ENCODE data around the gene RCAN2.

- TF ChIP-seq CTCF (conservative IDR thresholded peaks at IDR 0.05 in 1 of 2, IDR thresholded peaks at IDR 0.05 in 1 of 2; ENCODE audit: extremely low read depth in 1 of 2, insufficient read depth in 1 of 2, low read depth in 1 of 2, low read length in 2 of 2): no peak
- TF ChIP-seq EZH2 (IDR thresholded peaks at IDR 0.05; ENCODE audit: borderline replicate concordance, low read length): no peak
These were observed 188.4 kb downstream of the RCAN2 start for GRCh38 chr6:46302816-46303215.

Data from mammary epithelial cell (primary cell).